Activated CD4-positive, alpha-beta T cell treated with anti-CD3 and anti-CD28 coated beads, Interleukin-2, amount 10 ng/mL, durations not matched to agents 24 days and 14 days (primary cell): ENCODE results near the gene ELAVL1. TPM values are rescaled to one million over a fixed set of nuclear protein-coding genes. Genes with fewer than 3 reads are reported as not detected.

Experiments used
- DNase-seq: peaks from one replicate; pipeline ENCODE4 v3.0.0; 2022
- H3K27ac Mint-ChIP-seq: one replicate; pipeline ENCODE4 v1.8.0; 2022; ENCODE audit warnings: mild to moderate bottlenecking, mixed read lengths
- H3K27me3 Mint-ChIP-seq: one replicate; pipeline ENCODE4 v1.8.0; 2022; ENCODE audit warnings: mixed read lengths
- H3K36me3 Mint-ChIP-seq: one replicate; pipeline ENCODE4 v1.8.0; 2022; ENCODE audit warnings: low read depth, mild to moderate bottlenecking, mixed read lengths
- H3K4me1 Mint-ChIP-seq: one replicate; pipeline ENCODE4 v1.8.0; 2021; ENCODE audit warnings: mixed read lengths
- H3K4me3 Mint-ChIP-seq: one replicate; pipeline ENCODE4 v1.8.0; 2022; ENCODE audit warnings: mild to moderate bottlenecking, moderate library complexity, mixed read lengths
- H3K9me3 Mint-ChIP-seq: one replicate; pipeline ENCODE4 v1.8.0; 2021; ENCODE audit warnings: mixed read lengths
- intact Hi-C: fragments of 100-400 bp; cut with micrococcal nuclease; formaldehyde crosslinking; loops from one replicate; pipeline ENCODE4 v1.15.1; 2023
- total RNA-seq: library from RNA; stranded (reverse); gene quantifications from 2 replicates; pipeline ENCODE4 v1.2.3, GENCODE V29; 2022

ELAVL1 gene
- total RNA-seq, 1 donor from 2014 or later, result 191 TPM

GRCh38 chr19:8001651-8001994, 3.8 kb downstream of the ELAVL1 start:
- Mint-ChIP-seq H3K4me1 (peaks cover 42% of the 10 kb centered on the region), H3K27ac (no peak overlapping the region), H3K9me3 (no peaks in the 10 kb centered on the region), H3K36me3 (peaks cover 24% of the 10 kb centered on the region), H3K4me3 (peak overlapping the region; percentile 86), H3K27me3 (no peaks in the 10 kb centered on the region)
- intact Hi-C loops, result loop anchor here (5.0 to 10.0 kb wide), 2 partner anchors 169 to 833 kb away; partner anchors contain the start of genes EVI5L, MBD3L1 and ZNF558
- no peak for DNase-seq

- Mint-ChIP-seq H3K9me3 (no peaks in the 10 kb centered on the region), H3K4me3 (no peak overlapping the region), H3K36me3 (peaks cover 24% of the 10 kb centered on the region), H3K4me1 (peaks cover 42% of the 10 kb centered on the region), H3K27me3 (no peaks in the 10 kb centered on the region), H3K27ac (no peak overlapping the region)
- intact Hi-C loops, result loop anchor here (5.0 to 10.0 kb wide), 2 partner anchors 168 to 834 kb away; partner anchors contain the start of genes EVI5L, MBD3L1 and ZNF558
- no peak for DNase-seq
These were observed 5.0 kb downstream of the ELAVL1 start for GRCh38 chr19:8000298-8001038.

DNA sequence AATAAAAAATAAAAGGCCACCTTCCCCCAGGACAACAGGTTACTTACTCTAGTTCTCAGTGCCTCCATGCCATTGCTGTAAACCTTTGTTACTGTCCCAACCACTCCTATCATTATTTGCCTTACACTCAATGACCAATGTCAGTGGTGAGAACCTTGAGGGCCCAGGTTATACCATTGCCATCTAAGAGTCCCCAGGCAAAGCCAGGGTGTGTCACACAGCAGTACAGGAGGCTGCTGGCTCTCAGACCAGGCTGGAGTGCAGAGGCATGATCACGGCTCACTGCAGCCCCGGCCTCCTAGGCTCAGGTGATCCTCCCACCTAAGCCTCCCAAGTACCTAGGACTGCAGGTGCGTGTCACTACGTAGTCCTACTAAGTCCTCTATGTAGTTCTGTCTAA, 6.1 kb downstream of the ELAVL1 start:
- Mint-ChIP-seq H3K9me3 (no peaks in the 10 kb centered on the region), H3K36me3 (peaks cover 20% of the 10 kb centered on the region), H3K27me3 (no peaks in the 10 kb centered on the region), H3K27ac (no peak overlapping the region), H3K4me1 (peaks cover 42% of the 10 kb centered on the region), H3K4me3 (no peak overlapping the region)
- DNase-seq, result no peak
- intact Hi-C loops, result no loop called here

GRCh38 chr19:7997809-7998480, 7.5 kb downstream of the ELAVL1 start:
- Mint-ChIP-seq H3K4me3 (no peak overlapping the region), H3K4me1 (peaks cover 38% of the 10 kb centered on the region), H3K9me3 (no peaks in the 10 kb centered on the region), H3K27me3 (no peaks in the 10 kb centered on the region), H3K27ac (no peak overlapping the region), H3K36me3 (peaks cover 20% of the 10 kb centered on the region)
- DNase-seq, result no peak
- intact Hi-C loops, result no loop called here

GRCh38 chr19:7996883-7997282, 8.6 kb downstream of the ELAVL1 start:
- DNase-seq, result no peak
- Mint-ChIP-seq H3K4me1 (peaks cover 27% of the 10 kb centered on the region), H3K4me3 (no peak overlapping the region), H3K27ac (no peak overlapping the region), H3K9me3 (no peaks in the 10 kb centered on the region), H3K36me3 (peaks cover 16% of the 10 kb centered on the region), H3K27me3 (no peaks in the 10 kb centered on the region)
- intact Hi-C loops, result no loop called here

GRCh38 chr19:7995810-7996158, 9.7 kb downstream of the ELAVL1 start:
- Mint-ChIP-seq H3K36me3 (peaks cover 18% of the 10 kb centered on the region), H3K27ac (no peak overlapping the region), H3K4me3 (no peak overlapping the region), H3K27me3 (no peaks in the 10 kb centered on the region), H3K9me3 (no peaks in the 10 kb centered on the region), H3K4me1 (peaks cover 21% of the 10 kb centered on the region)
- intact Hi-C loops, result no loop called here
- no peak for DNase-seq

- no peak overlapping the region for H3K4me3 Mint-ChIP-seq
- no peak overlapping the region for H3K27ac Mint-ChIP-seq
- intact Hi-C loops, result no loop called here
- peaks cover 20% of the 10 kb centered on the region for H3K4me1 Mint-ChIP-seq
- no peaks in the 10 kb centered on the region for H3K27me3 Mint-ChIP-seq
- no peaks in the 10 kb centered on the region for H3K9me3 Mint-ChIP-seq
- no peak for DNase-seq
- H3K36me3 Mint-ChIP-seq, result peaks cover 24% of the 10 kb centered on the region
These were observed 10.3 kb downstream of the ELAVL1 start for GRCh38 chr19:7994928-7995809.

DNA sequence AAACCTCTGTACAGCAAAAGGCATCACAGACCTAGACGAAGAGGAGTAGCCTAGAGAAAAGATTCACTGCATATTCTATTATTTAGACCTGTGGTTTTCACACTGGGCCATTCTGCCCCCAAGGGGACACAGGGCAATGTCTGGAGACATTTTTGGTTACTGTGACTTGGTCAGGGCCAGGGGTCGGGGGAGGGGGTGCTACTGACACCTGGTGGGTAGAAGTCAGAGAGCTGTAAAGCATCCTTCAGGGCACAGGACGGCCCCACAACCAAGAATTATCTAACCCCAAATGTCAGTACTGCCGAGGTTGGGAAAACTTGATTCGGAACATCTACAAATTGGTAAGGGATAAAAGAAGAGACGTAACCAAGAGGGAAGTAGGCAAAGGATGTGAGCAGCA, 11.3 kb downstream of the ELAVL1 start:
- no peaks in the 10 kb centered on the region for H3K27me3 Mint-ChIP-seq
- no peak overlapping the region for H3K4me3 Mint-ChIP-seq
- DNase-seq, result no peak
- H3K36me3 Mint-ChIP-seq, result peaks cover 28% of the 10 kb centered on the region
- H3K27ac Mint-ChIP-seq, result peak overlapping the region; percentile 14
- intact Hi-C loops, result no loop called here
- H3K9me3 Mint-ChIP-seq, result no peaks in the 10 kb centered on the region
- H3K4me1 Mint-ChIP-seq, result peaks cover 16% of the 10 kb centered on the region

- no peaks in the 10 kb centered on the region for H3K27me3 Mint-ChIP-seq
These were observed 11.9 kb downstream of the ELAVL1 start for GRCh38 chr19:7993560-7993959.

DNA sequence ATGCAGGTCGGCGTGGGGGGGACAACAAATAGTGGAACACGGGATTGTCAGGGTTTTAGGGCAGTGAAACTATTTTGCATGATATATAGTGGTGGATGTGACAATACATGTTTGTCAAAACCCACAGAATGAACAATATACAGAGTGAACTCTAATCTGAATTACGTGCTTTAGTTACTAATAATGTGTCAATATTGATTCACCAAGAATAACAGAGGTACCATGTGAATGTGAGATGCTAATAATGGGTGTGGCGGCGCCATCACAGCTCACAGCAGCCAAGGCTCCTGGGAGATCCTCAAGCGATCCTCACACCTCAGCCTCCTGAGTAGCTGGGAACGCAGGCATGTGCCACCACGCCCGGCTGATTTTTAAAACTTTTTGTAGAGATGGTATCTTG, 12.9 kb downstream of the ELAVL1 start:
- Mint-ChIP-seq H3K36me3 (peaks cover 39% of the 10 kb centered on the region), H3K27me3 (no peaks in the 10 kb centered on the region)
- intact Hi-C loops, result no loop called here

More at GRCh38 chr19:7993560-7993959, 11.9 kb downstream of the ELAVL1 start:
- DNase-seq, result no peak
- intact Hi-C loops, result no loop called here
- Mint-ChIP-seq H3K36me3 (peaks cover 32% of the 10 kb centered on the region), H3K9me3 (no peaks in the 10 kb centered on the region), H3K27ac (no peak overlapping the region), H3K4me1 (peaks cover 16% of the 10 kb centered on the region), H3K4me3 (no peak overlapping the region)

DNA sequence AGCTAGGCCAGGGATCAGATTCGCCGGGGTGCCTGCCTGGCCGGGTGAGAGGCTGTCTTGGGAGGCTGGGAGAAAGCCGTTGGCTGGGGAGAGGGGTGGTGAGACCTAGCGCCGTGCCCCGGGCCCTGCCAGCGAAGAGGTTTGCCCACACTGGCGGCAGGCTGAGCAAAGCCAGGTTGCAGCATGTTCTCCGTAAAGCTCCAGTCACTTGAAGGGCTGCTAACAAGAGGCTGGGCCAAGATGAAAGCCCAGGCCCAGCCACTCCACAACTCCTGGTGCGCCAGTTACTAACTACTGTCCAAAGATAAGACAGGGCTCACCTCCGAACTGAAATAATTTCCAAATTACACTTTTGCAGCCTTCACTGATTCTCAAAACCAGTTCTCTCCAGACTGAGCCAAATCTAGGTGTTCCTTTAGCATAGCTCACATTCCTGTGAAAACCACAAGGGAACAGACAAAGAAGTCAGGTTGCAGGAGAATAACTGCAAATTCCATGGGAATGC, 16.3 kb downstream of the ELAVL1 start:
- Mint-ChIP-seq H3K4me3 (no peak overlapping the region), H3K27me3 (no peaks in the 10 kb centered on the region), H3K36me3 (peaks cover 47% of the 10 kb centered on the region), H3K27ac (no peak overlapping the region), H3K9me3 (no peaks in the 10 kb centered on the region), H3K4me1 (peaks cover 11% of the 10 kb centered on the region)
- intact Hi-C loops, result no loop called here
- no peak for DNase-seq

More for the DNA sequence above, 12.9 kb downstream of the ELAVL1 start:
- Mint-ChIP-seq H3K9me3 (no peaks in the 10 kb centered on the region), H3K27ac (no peak overlapping the region), H3K4me3 (no peak overlapping the region), H3K4me1 (peaks cover 16% of the 10 kb centered on the region)
- no peak for DNase-seq

DNA sequence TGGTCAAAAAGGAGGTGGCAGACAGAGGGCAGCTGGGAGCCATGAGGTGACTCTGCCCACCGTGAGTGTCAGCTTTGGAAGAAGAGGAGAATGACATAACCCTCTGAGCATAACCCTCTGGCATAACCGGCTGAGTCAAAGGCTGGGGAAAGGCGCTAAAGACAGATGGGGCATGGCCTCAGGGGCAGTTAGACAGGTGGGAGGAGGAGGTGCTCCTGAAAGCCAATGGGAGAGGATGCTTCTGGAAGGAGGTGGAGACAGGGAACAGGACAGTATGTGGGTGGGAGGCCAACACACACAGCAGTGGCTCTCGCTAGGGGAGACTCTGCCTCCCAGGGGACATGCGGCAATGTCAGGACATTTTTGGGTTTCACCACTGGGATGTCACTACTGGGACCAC, 17.1 kb downstream of the ELAVL1 start:
- H3K4me1 Mint-ChIP-seq, result peaks cover 8% of the 10 kb centered on the region
- H3K4me3 Mint-ChIP-seq, result no peak overlapping the region
- no peak for DNase-seq
- H3K36me3 Mint-ChIP-seq, result peaks cover 48% of the 10 kb centered on the region
- H3K9me3 Mint-ChIP-seq, result no peaks in the 10 kb centered on the region
- no peak overlapping the region for H3K27ac Mint-ChIP-seq
- intact Hi-C loops, result no loop called here
- no peaks in the 10 kb centered on the region for H3K27me3 Mint-ChIP-seq

- Mint-ChIP-seq H3K4me3 (no peak overlapping the region), H3K27ac (no peak overlapping the region), H3K4me1 (peaks cover 8% of the 10 kb centered on the region), H3K36me3 (peaks cover 45% of the 10 kb centered on the region), H3K9me3 (no peaks in the 10 kb centered on the region), H3K27me3 (no peaks in the 10 kb centered on the region)
- intact Hi-C loops, result no loop called here
- DNase-seq, result no peak
These were observed 18.2 kb downstream of the ELAVL1 start for GRCh38 chr19:7987114-7987768.
